Keratinocyte (primary cell): Measurements from ENCODE around the gene IFNA7. TPM values are rescaled to one million over a fixed set of nuclear protein-coding genes. Genes with fewer than 3 reads are reported as not detected.
"Not testable (repeated sequence)": the region's sequence is repeated elsewhere in the genome, so short reads cannot be mapped to it uniquely, and the experiment has no call there.

ENCODE experiments used
- DNase-seq: peaks from one replicate; pipeline ENCODE4 v3.0.0-alpha.2; 2011; ENCODE audit warnings: low read depth, missing footprints, low spot score
- FAIRE-seq: peaks from 2 replicates; lab custom pipeline; 2011; peaks lifted over from hg19 to GRCh38; lab: Jason Lieb, UNC
- H2AFZ ChIP-seq: 2 replicates; pipeline ENCODE4 v1.6.0; 2012; ENCODE audit warnings: low read length, control low read depth, inconsistent platforms; ENCODE audit not compliant: control insufficient read depth
- H3K27ac ChIP-seq: 2 replicates; pipeline ENCODE4 v1.5.1; 2011; ENCODE audit warnings: low read length; ENCODE audit not compliant: control insufficient read depth, insufficient read depth
- H3K27me3 ChIP-seq: 3 replicates; pipeline ENCODE4 v1.6.0; 2011; ENCODE audit warnings: low read length; ENCODE audit not compliant: control insufficient read depth, insufficient read depth; ENCODE audit errors: extremely low read depth
- H3K36me3 ChIP-seq, 2 experiments: 2 replicates in 1 of 2; 3 replicates in 1 of 2; pipeline ENCODE4 v1.5.1; 2011; ENCODE audit warnings: low read length in 2 of 2, mild to moderate bottlenecking in 1 of 2; ENCODE audit not compliant: control insufficient read depth in 2 of 2, insufficient read depth in 2 of 2; ENCODE audit errors: extremely low read depth in 1 of 2
- H3K4me1 ChIP-seq: 3 replicates; pipeline ENCODE4 v1.5.1; 2011; ENCODE audit warnings: low read length; ENCODE audit not compliant: control insufficient read depth, insufficient read depth; ENCODE audit errors: extremely low read depth
- H3K4me2 ChIP-seq: 3 replicates; pipeline ENCODE4 v1.6.0; 2011; ENCODE audit warnings: low read depth, low read length; ENCODE audit not compliant: control insufficient read depth, insufficient read depth; ENCODE audit errors: extremely low read depth
- H3K4me3 ChIP-seq, 3 experiments: fragments of 200-600 bp in 1 of 3; sonication (generic) in 1 of 3; 2 replicates in 2 of 3; 3 replicates in 1 of 3; pipeline ENCODE4 v1.5.1; 2011 to 2016; ENCODE audit warnings: low read length in 3 of 3, mild to moderate bottlenecking in 3 of 3, control low read depth in 2 of 3, inconsistent platforms in 1 of 3, low read depth in 1 of 3, mixed read lengths in 1 of 3, mixed run types in 1 of 3, moderate library complexity in 1 of 3; ENCODE audit not compliant: control insufficient read depth in 2 of 3, insufficient read depth in 2 of 3; ENCODE audit errors: extremely low read depth in 1 of 3
- H3K79me2 ChIP-seq: 2 replicates; pipeline ENCODE4 v1.6.0; 2012; ENCODE audit warnings: low read length; ENCODE audit not compliant: control insufficient read depth, insufficient read depth
- H3K9ac ChIP-seq: 3 replicates; pipeline ENCODE4 v1.6.0; 2011; ENCODE audit warnings: low read length; ENCODE audit not compliant: control insufficient read depth, insufficient read depth; ENCODE audit errors: extremely low read depth
- H3K9me1 ChIP-seq: 3 replicates; pipeline ENCODE4 v1.6.0; 2011; ENCODE audit warnings: low read length; ENCODE audit not compliant: control insufficient read depth, insufficient read depth; ENCODE audit errors: extremely low read depth
- H3K9me3 ChIP-seq: 2 replicates; pipeline ENCODE4 v1.5.1; 2012; ENCODE audit warnings: low read depth, low read length; ENCODE audit not compliant: control insufficient read depth
- H4K20me1 ChIP-seq: 3 replicates; pipeline ENCODE4 v1.6.0; 2011; ENCODE audit warnings: low read length; ENCODE audit not compliant: control insufficient read depth, insufficient read depth; ENCODE audit errors: extremely low read depth
- EZH2 ChIP-seq: IDR thresholded peaks from one replicate; pipeline ENCODE4 v1.6.1; 2012; ENCODE audit warnings: inconsistent platforms, mild to moderate bottlenecking, low read length, moderate library complexity
- dilution Hi-C: fragments of 300-500 bp; cut with MboI; formaldehyde crosslinking; loops from one replicate; pipeline ENCODE4 v1.7.0; 2020; ENCODE audit warnings: low sequenced_read_pairs; ENCODE audit not compliant: extremely low pct_ligation_motif_present
- polyA plus RNA-seq, 5 experiments: library from polyadenylated mRNA; depleted of rRNA in 3 of 5; stranded (reverse) in 3 of 5; stranded (forward) in 1 of 5; unstranded in 1 of 5; fragments of >200 nt; gene quantifications; 1 replicate in 1 of 5; 2 replicates in 3 of 5; 3 replicates in 1 of 5; pipeline versions ENCODE4 v1.2.1 to v1.2.3, GENCODE V29; 2011 to 2012; ENCODE audit warnings: missing spikeins in 2 of 5, low read depth in 1 of 5, low replicate concordance in 1 of 5
- TF ChIP-seq, protein P1 (sequence below), 3 experiments: IDR thresholded peaks in 1 of 3; conservative IDR thresholded peaks in 1 of 3; optimal IDR thresholded peaks in 1 of 3; 2 replicates in 2 of 3; 3 replicates in 1 of 3; pipeline versions ENCODE3 to v1.5.1; 2011; ENCODE audit warnings: low read length in 3 of 3, mild to moderate bottlenecking in 3 of 3, moderate library complexity in 2 of 3, control low read depth in 1 of 3, inconsistent platforms in 1 of 3; ENCODE audit not compliant: insufficient read depth in 2 of 3; ENCODE audit errors: extremely low read depth in 1 of 3

Gene IFNA7
- polyA plus RNA-seq, 1 donor (not counting 4 experiments of a cell fraction or from before 2014, with no cell fraction given) = not detected

GRCh38 chr9:21244836-21245235, 42.8 kb upstream of the IFNA7 start:
- no peak for TF ChIP-seq EZH2
- TF ChIP-seq, protein P1, sequence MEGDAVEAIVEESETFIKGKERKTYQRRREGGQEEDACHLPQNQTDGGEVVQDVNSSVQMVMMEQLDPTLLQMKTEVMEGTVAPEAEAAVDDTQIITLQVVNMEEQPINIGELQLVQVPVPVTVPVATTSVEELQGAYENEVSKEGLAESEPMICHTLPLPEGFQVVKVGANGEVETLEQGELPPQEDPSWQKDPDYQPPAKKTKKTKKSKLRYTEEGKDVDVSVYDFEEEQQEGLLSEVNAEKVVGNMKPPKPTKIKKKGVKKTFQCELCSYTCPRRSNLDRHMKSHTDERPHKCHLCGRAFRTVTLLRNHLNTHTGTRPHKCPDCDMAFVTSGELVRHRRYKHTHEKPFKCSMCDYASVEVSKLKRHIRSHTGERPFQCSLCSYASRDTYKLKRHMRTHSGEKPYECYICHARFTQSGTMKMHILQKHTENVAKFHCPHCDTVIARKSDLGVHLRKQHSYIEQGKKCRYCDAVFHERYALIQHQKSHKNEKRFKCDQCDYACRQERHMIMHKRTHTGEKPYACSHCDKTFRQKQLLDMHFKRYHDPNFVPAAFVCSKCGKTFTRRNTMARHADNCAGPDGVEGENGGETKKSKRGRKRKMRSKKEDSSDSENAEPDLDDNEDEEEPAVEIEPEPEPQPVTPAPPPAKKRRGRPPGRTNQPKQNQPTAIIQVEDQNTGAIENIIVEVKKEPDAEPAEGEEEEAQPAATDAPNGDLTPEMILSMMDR (optimal IDR thresholded peaks at IDR 0.05 in 1 of 3, IDR thresholded peaks at IDR 0.05 in 1 of 3, conservative IDR thresholded peaks at IDR 0.05 in 1 of 3; ENCODE audit: extremely low read depth in 1 of 3, insufficient read depth in 2 of 3, low read length in 3 of 3) = no peak
- Histone ChIP-seq H3K9me1 (no peaks in the 10 kb centered on the region), H3K4me2 (no peak overlapping the region), H3K4me1 (no peaks in the 10 kb centered on the region), H3K79me2 (no peaks in the 10 kb centered on the region), H3K27me3 (peaks cover 9% of the 10 kb centered on the region), H3K4me3 (no peak overlapping the region), H4K20me1 (no peaks in the 10 kb centered on the region), H2AFZ (no peak overlapping the region), H3K27ac (no peak overlapping the region), H3K9me3 (no peaks in the 10 kb centered on the region), H3K9ac (no peak overlapping the region), H3K36me3 (no peaks in the 10 kb centered on the region)
- FAIRE-seq = no peak
- dilution Hi-C loops = no loop called here
- DNase-seq = no peak

DNA sequence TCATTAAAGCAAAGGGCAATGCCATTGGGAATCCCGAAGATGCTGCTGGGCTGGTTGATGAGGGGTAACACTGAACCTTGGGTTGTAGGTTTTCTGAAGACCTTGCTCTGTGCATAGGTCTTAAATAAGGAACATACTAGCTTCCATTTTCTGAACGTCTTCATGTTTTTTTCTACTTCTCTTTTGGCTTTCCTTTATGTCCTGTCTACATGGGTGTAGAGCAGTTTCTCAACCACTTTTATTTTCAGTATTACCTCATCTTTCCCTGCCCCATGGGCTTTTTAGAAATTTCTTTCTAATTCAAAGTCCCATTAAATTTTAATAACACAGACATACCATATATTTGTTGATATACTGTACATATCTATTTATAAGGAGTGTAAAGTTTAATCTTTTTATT, 37.9 kb upstream of the IFNA7 start, which contains the start of gene IFNA14:
Gene IFNA14, minus strand, starts transcription at position 95 of the 400 bp plus-strand sequence. Its CDS starts 70 bp downstream, at position 25.
- FAIRE-seq (no peak), DNase-seq (no peak)
- no peak for TF ChIP-seq EZH2
- TF ChIP-seq, protein P1 (optimal IDR thresholded peaks at IDR 0.05 in 1 of 3, IDR thresholded peaks at IDR 0.05 in 1 of 3, conservative IDR thresholded peaks at IDR 0.05 in 1 of 3; ENCODE audit: extremely low read depth in 1 of 3, insufficient read depth in 2 of 3, low read length in 3 of 3) = no peak
- Histone ChIP-seq H4K20me1 (no peaks in the 10 kb centered on the region), H3K36me3 (no peaks in the 10 kb centered on the region), H3K79me2 (no peaks in the 10 kb centered on the region), H3K9me3 (no peaks in the 10 kb centered on the region), H3K27ac (no peak within 1 kb of the TSS), H2AFZ (no peak within 1 kb of the TSS), H3K9me1 (no peaks in the 10 kb centered on the region), H3K4me1 (no peaks in the 10 kb centered on the region), H3K27me3 (peaks cover 12% of the 10 kb centered on the region), H3K4me3 (no peak within 1 kb of the TSS), H3K9ac (no peak within 1 kb of the TSS), H3K4me2 (no peak within 1 kb of the TSS)
- dilution Hi-C loops = no loop called here

- H3K9ac ChIP-seq, DNase-seq, H3K27ac ChIP-seq, dilution Hi-C loops, H2AFZ ChIP-seq, H4K20me1 ChIP-seq, FAIRE-seq, H3K9me1 ChIP-seq, H3K79me2 ChIP-seq, H3K4me3 ChIP-seq, H3K4me2 ChIP-seq, H3K36me3 ChIP-seq, H3K4me1 ChIP-seq, H3K9me3 ChIP-seq: not testable (repeated sequence)
- H3K27me3 ChIP-seq = peaks cover 14% of the 10 kb centered on the region
Measured at GRCh38 chr9:21236360-21236714, 34.3 kb upstream of the IFNA7 start.
